GM12878 (cell line): ENCODE results near the gene ANP32E.

Experiments
- ATF3 ChIP-seq: IDR thresholded peaks from 2 replicates; pipeline ENCODE4 v1.6.1; 2011; ENCODE audit warnings: low read depth, mild to moderate bottlenecking, low read length, moderate library complexity, borderline replicate concordance; ENCODE audit errors: extremely low read depth
- CBFB ChIP-seq: IDR thresholded peaks from 2 replicates; pipeline ENCODE4 v1.6.1; 2016; ENCODE audit warnings: antibody characterized with exemption, low read depth
- CHD4 ChIP-seq: fragments of 200-600 bp; sonication (generic); IDR thresholded peaks from 2 replicates; pipeline ENCODE4 v1.6.1; 2016; ENCODE audit warnings: mild to moderate bottlenecking
- CTCF ChIP-seq, 3 experiments: IDR thresholded peaks in 2 of 3; conservative IDR thresholded peaks in 1 of 3; 2 replicates each; pipeline ENCODE4 v1.5.1; 2011; ENCODE audit warnings: low read depth in 3 of 3, low read length in 3 of 3, mild to moderate bottlenecking in 3 of 3, control low read depth in 2 of 3, moderate library complexity in 2 of 3, inconsistent platforms in 1 of 3, mixed read lengths in 1 of 3; ENCODE audit not compliant: control insufficient read depth in 2 of 3, insufficient read depth in 1 of 3; ENCODE audit errors: extremely low read depth in 1 of 3
- EED ChIP-seq: sonication (generic); IDR thresholded peaks from 2 replicates; pipeline ENCODE4 v1.6.1; 2016; ENCODE audit warnings: antibody characterized with exemption, low read depth
- EGR1 ChIP-seq, 2 experiments: IDR thresholded peaks; 1 replicate in 1 of 2; 2 replicates in 1 of 2; pipeline ENCODE4 v1.6.1; 2011 to 2012; ENCODE audit warnings: low read depth in 2 of 2, low read length in 2 of 2, borderline replicate concordance in 1 of 2, mild to moderate bottlenecking in 1 of 2, moderate library complexity in 1 of 2
- FOXK2 ChIP-seq: fragments of 450-650 bp; IDR thresholded peaks from 2 replicates; pipeline ENCODE4 v1.6.1; 2017; ENCODE audit warnings: mild to moderate bottlenecking, moderate library complexity
- GATAD2B ChIP-seq: fragments of 450-650 bp; conservative IDR thresholded peaks from 2 replicates; pipeline ENCODE4 v1.6.1; 2017; ENCODE audit warnings: low read depth, mild to moderate bottlenecking, moderate library complexity
- HDGF ChIP-seq: fragments of 450-650 bp; IDR thresholded peaks from 2 replicates; pipeline ENCODE4 v1.6.1; 2016; ENCODE audit warnings: antibody characterized with exemption
- IRF3 ChIP-seq: fragments of 450-650 bp; IDR thresholded peaks from 2 replicates; pipeline ENCODE4 v1.6.1; 2014; ENCODE audit warnings: mild to moderate bottlenecking
- JUNB ChIP-seq: IDR thresholded peaks from 2 replicates; pipeline ENCODE4 v1.6.1; 2016; ENCODE audit warnings: antibody characterized with exemption, mild to moderate bottlenecking
- MXI1 ChIP-seq: fragments of 150-350 bp; IDR thresholded peaks from 2 replicates; pipeline ENCODE4 v1.6.1; 2011; ENCODE audit warnings: low read depth, mild to moderate bottlenecking, inconsistent platforms, low read length, improper control_type of control experiment
- PML ChIP-seq: IDR thresholded peaks from 2 replicates; pipeline ENCODE4 v1.6.1; 2012; ENCODE audit warnings: low read length, inconsistent platforms
- ZNF274 ChIP-seq: IDR thresholded peaks from one replicate; pipeline ENCODE4 v1.8.0; 2011; ENCODE audit not compliant: insufficient read length, insufficient read depth

GRCh38 chr1:150186789-150187559, 48.9 kb downstream of the ANP32E start:
- TF ChIP-seq EED, result no peak
- no peak for TF ChIP-seq MXI1
- no peak for TF ChIP-seq FOXK2
- no peak for TF ChIP-seq EGR1 (IDR thresholded peaks at IDR 0.05; ENCODE audit: borderline replicate concordance in 1 of 2, low read depth in 2 of 2, low read length in 2 of 2)
- TF ChIP-seq CTCF (IDR thresholded peaks at IDR 0.05 in 2 of 3, conservative IDR thresholded peaks at IDR 0.05 in 1 of 3; ENCODE audit: control insufficient read depth in 2 of 3, extremely low read depth in 1 of 3, insufficient read depth in 1 of 3, low read depth in 3 of 3, low read length in 3 of 3), result peak; percentile 26 to 39 (median 38); a peak in 4 of 6 replicates
- no peak for TF ChIP-seq ATF3
- TF ChIP-seq CBFB, result no peak
- TF ChIP-seq PML, result no peak
- TF ChIP-seq HDGF, result no peak
- TF ChIP-seq ZNF274, result no peak
- TF ChIP-seq JUNB, result no peak
- no peak for TF ChIP-seq CHD4
- TF ChIP-seq IRF3, result no peak
- TF ChIP-seq GATAD2B, result no peak
